ENCODE data around the gene ITGBL1.

GRCh38 chr13:101423872-101424271 is 28.6 kb upstream of the ITGBL1 start:
- TF ChIP-seq, protein P1, sequence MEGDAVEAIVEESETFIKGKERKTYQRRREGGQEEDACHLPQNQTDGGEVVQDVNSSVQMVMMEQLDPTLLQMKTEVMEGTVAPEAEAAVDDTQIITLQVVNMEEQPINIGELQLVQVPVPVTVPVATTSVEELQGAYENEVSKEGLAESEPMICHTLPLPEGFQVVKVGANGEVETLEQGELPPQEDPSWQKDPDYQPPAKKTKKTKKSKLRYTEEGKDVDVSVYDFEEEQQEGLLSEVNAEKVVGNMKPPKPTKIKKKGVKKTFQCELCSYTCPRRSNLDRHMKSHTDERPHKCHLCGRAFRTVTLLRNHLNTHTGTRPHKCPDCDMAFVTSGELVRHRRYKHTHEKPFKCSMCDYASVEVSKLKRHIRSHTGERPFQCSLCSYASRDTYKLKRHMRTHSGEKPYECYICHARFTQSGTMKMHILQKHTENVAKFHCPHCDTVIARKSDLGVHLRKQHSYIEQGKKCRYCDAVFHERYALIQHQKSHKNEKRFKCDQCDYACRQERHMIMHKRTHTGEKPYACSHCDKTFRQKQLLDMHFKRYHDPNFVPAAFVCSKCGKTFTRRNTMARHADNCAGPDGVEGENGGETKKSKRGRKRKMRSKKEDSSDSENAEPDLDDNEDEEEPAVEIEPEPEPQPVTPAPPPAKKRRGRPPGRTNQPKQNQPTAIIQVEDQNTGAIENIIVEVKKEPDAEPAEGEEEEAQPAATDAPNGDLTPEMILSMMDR (IDR thresholded peaks at IDR 0.05): no peak
- TF ChIP-seq POLR2A (IDR thresholded peaks at IDR 0.05) (no peak), POLR2AphosphoS5 (IDR thresholded peaks at IDR 0.05) (no peak), EP300 (IDR thresholded peaks at IDR 0.05) (no peak)

All from stomach (tissue), 4 donors.